DND-41 (cell line): ENCODE data around the gene ARRDC4.

Source experiments
- ATAC-seq: fragments of 200-7000 bp; cut with Tn5 transposase; 3 replicates; pipeline ENCODE4 v1.9.1; 2021; ENCODE audit warnings: low read depth; ENCODE audit not compliant: insufficient read depth
- DNase-seq: peaks from one replicate; pipeline ENCODE4 v3.0.0-alpha.2; 2020
- H2AFZ ChIP-seq: 2 replicates; pipeline ENCODE4 v1.6.0; 2012; ENCODE audit warnings: low read depth, low read length
- H3K27ac ChIP-seq: 2 replicates; pipeline ENCODE4 v1.5.1; 2012; ENCODE audit warnings: low read length, inconsistent platforms
- H3K27me3 ChIP-seq: fragments of 200-600 bp; sonication (generic); 2 replicates; pipeline ENCODE4 v1.6.0; 2012; ENCODE audit warnings: low read length, mild to moderate bottlenecking, inconsistent platforms; ENCODE audit not compliant: insufficient read depth, poor library complexity
- H3K36me3 ChIP-seq: 2 replicates; pipeline ENCODE4 v1.5.1; 2012; ENCODE audit warnings: low read length, inconsistent platforms; ENCODE audit not compliant: insufficient read depth
- H3K4me1 ChIP-seq: 2 replicates; pipeline ENCODE4 v1.5.1; 2012; ENCODE audit warnings: mild to moderate bottlenecking, low read length; ENCODE audit not compliant: insufficient read depth
- H3K4me2 ChIP-seq: 2 replicates; pipeline ENCODE4 v1.6.0; 2012; ENCODE audit warnings: mild to moderate bottlenecking, moderate library complexity, low read length, inconsistent platforms; ENCODE audit not compliant: insufficient read depth
- H3K4me3 ChIP-seq, 2 experiments: fragments of 200-600 bp in 1 of 2; shearing (Covaris generic) in 1 of 2; 2 replicates each; pipeline ENCODE4 v1.5.1; 2012 to 2016; ENCODE audit warnings: inconsistent platforms in 2 of 2, low read length in 2 of 2, mild to moderate bottlenecking in 2 of 2, low read depth in 1 of 2, moderate library complexity in 1 of 2
- H3K79me2 ChIP-seq: 2 replicates; pipeline ENCODE4 v1.6.0; 2012; ENCODE audit warnings: low read length, inconsistent platforms; ENCODE audit not compliant: insufficient read depth
- H3K9ac ChIP-seq: 2 replicates; pipeline ENCODE4 v1.6.0; 2012; ENCODE audit warnings: low read depth, mild to moderate bottlenecking, inconsistent platforms, low read length, moderate library complexity
- H3K9me3 ChIP-seq: 2 replicates; pipeline ENCODE4 v1.5.1; 2012; ENCODE audit warnings: low read length, moderate library complexity, mild to moderate bottlenecking, inconsistent platforms; ENCODE audit not compliant: insufficient read depth, severe bottlenecking
- H4K20me1 ChIP-seq: 2 replicates; pipeline ENCODE4 v1.6.0; 2012; ENCODE audit warnings: low read length; ENCODE audit not compliant: insufficient read depth
- CTCF ChIP-seq: IDR thresholded peaks from 2 replicates; pipeline ENCODE4 v1.5.1; 2012; ENCODE audit warnings: borderline replicate concordance, low read length, moderate library complexity, mild to moderate bottlenecking; ENCODE audit not compliant: poor library complexity, severe bottlenecking; ENCODE audit errors: extremely low read depth
- EZH2 ChIP-seq: IDR thresholded peaks from 3 replicates; pipeline ENCODE4 v1.6.1; 2012; ENCODE audit warnings: borderline replicate concordance, low read depth, mild to moderate bottlenecking, moderate library complexity, low read length, inconsistent platforms; ENCODE audit not compliant: severe bottlenecking

ARRDC4 gene

GRCh38 chr15:97963779-97964178 lies 3.3 kb downstream of the ARRDC4 start:
- no peak for ATAC-seq
- Histone ChIP-seq H3K4me1 (peaks cover 83% of the 10 kb centered on the region), H3K4me3 (peak overlapping the region in 1 of 2 experiments; percentile 80; a peak in 2 of 4 replicates)

GRCh38 chr15:97966246-97966645 lies 5.7 kb downstream of the ARRDC4 start:
- Histone ChIP-seq H2AFZ (peak overlapping the region; percentile 1; the same call in 1 of the 2 replicates), H3K36me3 (peaks cover 69% of the 10 kb centered on the region), H3K4me1 (peaks cover 82% of the 10 kb centered on the region), H3K4me3 (peak overlapping the region in 1 of 2 experiments; percentile 41; a peak in 2 of 4 replicates), H3K79me2 (peaks cover 62% of the 10 kb centered on the region), H4K20me1 (no peaks in the 10 kb centered on the region), H3K4me2 (peak overlapping the region; percentile 69), H3K27me3 (no peaks in the 10 kb centered on the region), H3K27ac (peak overlapping the region; percentile 86), H3K9ac (peak overlapping the region; percentile 79), H3K9me3 (no peaks in the 10 kb centered on the region)
- DNase-seq (peak; percentile 47), ATAC-seq (peak; percentile 53)
- TF ChIP-seq EZH2 (no peak), CTCF (no peak)

More at GRCh38 chr15:97963779-97964178, 3.3 kb downstream of the ARRDC4 start:
- H3K9me3 ChIP-seq, result no peaks in the 10 kb centered on the region
- peak overlapping the region; percentile 69 for H3K4me2 ChIP-seq
- no peak overlapping the region for H2AFZ ChIP-seq
- peaks cover 69% of the 10 kb centered on the region for H3K79me2 ChIP-seq
- peak overlapping the region; percentile 79 for H3K9ac ChIP-seq
- no peaks in the 10 kb centered on the region for H3K27me3 ChIP-seq
- H3K27ac ChIP-seq, result peak overlapping the region; percentile 86
- TF ChIP-seq CTCF, result no peak
- no peak for TF ChIP-seq EZH2
- no peak for DNase-seq
- H4K20me1 ChIP-seq, result no peaks in the 10 kb centered on the region
- peaks cover 44% of the 10 kb centered on the region for H3K36me3 ChIP-seq

GRCh38 chr15:97966924-97967620 lies 6.6 kb downstream of the ARRDC4 start:
- TF ChIP-seq CTCF (no peak), EZH2 (no peak)
- Histone ChIP-seq H2AFZ (peak overlapping the region; percentile 17; the same call in 1 of the 2 replicates), H3K27ac (peak overlapping the region; percentile 86)

More at GRCh38 chr15:97966924-97967620, 6.6 kb downstream of the ARRDC4 start:
- no peaks in the 10 kb centered on the region for H4K20me1 ChIP-seq
- H3K36me3 ChIP-seq, result peaks cover 77% of the 10 kb centered on the region
- no peaks in the 10 kb centered on the region for H3K9me3 ChIP-seq
- H3K79me2 ChIP-seq, result peaks cover 54% of the 10 kb centered on the region
- 0 out of 4 replicates have a peak overlapping the region, but pooled peaks of 1 of the 2 experiments have one; percentile 33 for H3K4me3 ChIP-seq
- H3K9ac ChIP-seq, result peak overlapping the region; percentile 79
- H3K27me3 ChIP-seq, result no peaks in the 10 kb centered on the region
- ATAC-seq (peak; percentile 82), DNase-seq (peak; percentile 79)
- peak overlapping the region; percentile 69 for H3K4me2 ChIP-seq
- peaks cover 78% of the 10 kb centered on the region for H3K4me1 ChIP-seq
